HepG2 (cell line): Measurements from ENCODE around the gene AKR1A1. TPM values are rescaled to one million over a fixed set of nuclear protein-coding genes. Genes with fewer than 3 reads are reported as not detected.
A peak's percentile ranks its signal among the peaks of the same experiment; 100 is the strongest.

ENCODE experiments used
- ATAC-seq: fragments of 200-7000 bp; cut with Tn5 transposase; 3 replicates; pipeline ENCODE4 v1.9.1; 2020; ENCODE audit warnings: mild to moderate bottlenecking, moderate library complexity
- BruUV-seq: library from RNA; stranded (reverse); fragments of 400-500 nt; replicated peaks from 2 replicates; lab custom pipeline; 2021; lab: Mats Ljungman, UMichigan
- CTCF ChIA-PET: fragments of 300-600 bp; formaldehyde crosslinking; extraction: SDS; loops from one replicate; lab custom pipeline; 2021; ENCODE audit warnings: low total read pairs, inconsistent platforms, low intra/inter-chr PET ratio; lab: Yijun Ruan, JAX
- POLR2A ChIA-PET: fragments of 350-600 bp; sonication (Branson Sonifier 250); formaldehyde crosslinking; loops from one replicate; lab custom pipeline; 2020; ENCODE audit warnings: antibody characterized with exemption, inconsistent platforms; lab: Yijun Ruan, JAX
- DNase-seq: peaks from one replicate; pipeline ENCODE4 v3.0.0-alpha.2; 2015; ENCODE audit warnings: low spot score
- FAIRE-seq: peaks from 3 replicates; lab custom pipeline; 2011; peaks lifted over from hg19 to GRCh38; lab: Jason Lieb, UNC
- H2AFZ ChIP-seq: one replicate; pipeline ENCODE4 v1.6.1; 2011; ENCODE audit warnings: low read length, inconsistent platforms
- H3K27ac ChIP-seq: fragments of 300-600 bp; 3 replicates; pipeline ENCODE4 v1.8.0; 2011; ENCODE audit warnings: mixed run types, mild to moderate bottlenecking, mixed read lengths, low read length, inconsistent platforms; ENCODE audit not compliant: insufficient read depth; ENCODE audit errors: extremely low read length
- H3K27me3 ChIP-seq, 2 experiments: fragments of 200-600 bp in 1 of 2; 2 replicates in 1 of 2; 3 replicates in 1 of 2; pipeline versions ENCODE4 v1.6.0 to v1.8.0; 2011; ENCODE audit warnings: low read length in 2 of 2, mild to moderate bottlenecking in 2 of 2, moderate library complexity in 2 of 2, inconsistent platforms in 1 of 2; ENCODE audit not compliant: insufficient read depth in 2 of 2, control insufficient read depth in 1 of 2
- H3K36me3 ChIP-seq, 2 experiments: fragments of 200-600 bp in 1 of 2; replicated peaks in 1 of 2; 2 replicates in 1 of 2; 3 replicates in 1 of 2; pipeline versions ENCODE4 v1.5.1 to v1.8.0; 2011; ENCODE audit warnings: low read length in 2 of 2, inconsistent platforms in 1 of 2; ENCODE audit not compliant: insufficient read depth in 2 of 2, control insufficient read depth in 1 of 2
- H3K4me1 ChIP-seq: 2 replicates; pipeline ENCODE4 v1.5.1; 2012; ENCODE audit warnings: low read length, inconsistent platforms; ENCODE audit not compliant: insufficient read depth
- H3K4me2 ChIP-seq: 2 replicates; pipeline ENCODE4 v1.6.0; 2011; ENCODE audit warnings: low read depth, low read length, inconsistent platforms
- H3K4me3 ChIP-seq, 3 experiments: fragments of 200-600 bp in 1 of 3; sonication (generic), shearing (Covaris generic) in 1 of 3; replicated peaks in 1 of 3; 2 replicates each; pipeline ENCODE4 v1.5.1; 2011 to 2016; ENCODE audit warnings: low read length in 3 of 3, inconsistent platforms in 2 of 3, low read depth in 2 of 3, mild to moderate bottlenecking in 2 of 3, control low read depth in 1 of 3, mixed read lengths in 1 of 3; ENCODE audit not compliant: insufficient read depth in 1 of 3
- H3K79me2 ChIP-seq: one replicate; pipeline ENCODE4 v1.6.1; 2011; ENCODE audit warnings: low read length, inconsistent platforms; ENCODE audit not compliant: insufficient read depth
- H3K9ac ChIP-seq: 2 replicates; pipeline ENCODE4 v1.6.0; 2011; ENCODE audit warnings: mild to moderate bottlenecking, low read depth, low read length, inconsistent platforms; ENCODE audit not compliant: insufficient read depth
- H3K9me3 ChIP-seq: 2 replicates; pipeline ENCODE4 v1.5.1; 2012; ENCODE audit warnings: mild to moderate bottlenecking, low read length
- H4K20me1 ChIP-seq: 2 replicates; pipeline ENCODE4 v1.6.0; 2011; ENCODE audit warnings: inconsistent platforms, mild to moderate bottlenecking, low read length, moderate library complexity; ENCODE audit not compliant: insufficient read depth
- POLR2AphosphoS2 ChIP-seq: IDR thresholded peaks from 2 replicates; pipeline ENCODE4 v1.6.1; 2011; ENCODE audit warnings: low read depth, low read length, improper control_type of control experiment
- PRDM15 ChIP-seq: sonication (generic); formaldehyde crosslinking; IDR thresholded peaks from 2 replicates; pipeline ENCODE4 v1.4.0; 2020; ENCODE audit warnings: missing genetic modification reagents
- TRAFD1 ChIP-seq: sonication (generic); formaldehyde crosslinking; IDR thresholded peaks from 2 replicates; pipeline ENCODE4 v1.5.1; 2020; ENCODE audit warnings: missing genetic modification reagents, mild to moderate bottlenecking, borderline replicate concordance
- WGBS: methylation state at CpG from one replicate; pipeline ENCODE4 v1.1.6; 2017; ENCODE audit warnings: low lambda C conversion rate; 5-methylcytosine and 5-hydroxymethylcytosine counted together
- in situ Hi-C: cut with HindIII; loops from 2 replicates; pipeline ENCODE4 v1.10.0; 2017; ENCODE audit warnings: low pct_unique_long_range_greater_than_20kb; ENCODE audit not compliant: extremely low pct_ligation_motif_present
- intact Hi-C: fragments of 100-400 bp; cut with micrococcal nuclease; formaldehyde crosslinking; loops from one replicate; pipeline ENCODE4 v1.10.0; 2022; ENCODE audit not compliant: unreplicated experiment
- polyA plus RNA-seq, 8 experiments: library from polyadenylated mRNA; depleted of rRNA in 3 of 8; stranded (reverse) in 7 of 8; unstranded in 1 of 8; fragments of >200 nt; fragmentation: Illumina TruSeq in 4 of 8; extraction: Trizol in 4 of 8; gene quantifications; 2 replicates each; pipeline versions ENCODE4 v1.2.1 to v1.2.3, GENCODE V29; 2011 to 2016; ENCODE audit warnings: low read depth in 4 of 8, missing spikeins in 1 of 8, mixed read lengths in 1 of 8; ENCODE audit not compliant: insufficient read depth in 1 of 8
- total RNA-seq, 5 experiments: library from RNA; depleted of rRNA; stranded (reverse); fragments of >200 nt; fragmentation: Illumina TruSeq; extraction: Trizol; gene quantifications; 2 replicates each; pipeline ENCODE4 v1.2.3, GENCODE V29; 2016; ENCODE audit warnings: low read depth in 1 of 5

AKR1A1 gene
- total and polyA plus RNA-seq, 2 of the 13 experiments (the other 11 are each of a cell fraction or from before 2014, with no cell fraction given), result 181 to 217 TPM

GRCh38 chr1:45608175-45609156, 57.8 kb downstream of the AKR1A1 start (continued):
- TF ChIP-seq PRDM15, result no peak

- DNase-seq (no peak), ATAC-seq (peak; percentile 11; the same call in 2 of the 3 replicates), FAIRE-seq (no peak)
- H3K79me2 ChIP-seq, result peaks cover 25% of the 10 kb centered on the region
- CTCF ChIA-PET, result no interaction called here
- intact Hi-C loops (no loop called here), in situ Hi-C loops (no loop called here)
- no peak overlapping the region for H3K4me3 ChIP-seq
- no peak overlapping the region for H3K27ac ChIP-seq
- no TSS peak for BruUV-seq
- TF ChIP-seq TRAFD1 (CRISPR knock-in tag) (no peak), POLR2AphosphoS2 (peak; percentile 74; the same call in 1 of the 2 replicates)
- H3K27me3 ChIP-seq, result no peaks in the 10 kb centered on the region
- POLR2A ChIA-PET, result no interaction called here
- 100% methylated on average over 10 of the region's 10 CpGs for WGBS
- H3K4me2 ChIP-seq, result no peak overlapping the region
- peaks cover 29 to 86% of the 10 kb centered on the region in 2 experiments for H3K36me3 ChIP-seq
- H3K9me3 ChIP-seq, result no peaks in the 10 kb centered on the region
- H3K4me1 ChIP-seq, result no peaks in the 10 kb centered on the region
- H2AFZ ChIP-seq, result no peak overlapping the region
- no peaks in the 10 kb centered on the region for H4K20me1 ChIP-seq
- H3K9ac ChIP-seq, result no peak overlapping the region
These were observed 60.1 kb downstream of the AKR1A1 start for GRCh38 chr1:45610589-45611226.
